ENCODE measurements around the gene AUTS2. TPM values are rescaled to one million over a fixed set of nuclear protein-coding genes. Genes with fewer than 3 reads are reported as not detected.

The AUTS2 gene
- total and polyA plus RNA-seq, 10 of the 15 experiments (the other 5 are each of a cell fraction or from before 2014, with no cell fraction given): 6.4 to 55.6 (median 21.6) TPM

GRCh38 chr7:69833964-69834363, 235.7 kb downstream of the AUTS2 start (continued):
- TF ChIP-seq, protein P1, sequence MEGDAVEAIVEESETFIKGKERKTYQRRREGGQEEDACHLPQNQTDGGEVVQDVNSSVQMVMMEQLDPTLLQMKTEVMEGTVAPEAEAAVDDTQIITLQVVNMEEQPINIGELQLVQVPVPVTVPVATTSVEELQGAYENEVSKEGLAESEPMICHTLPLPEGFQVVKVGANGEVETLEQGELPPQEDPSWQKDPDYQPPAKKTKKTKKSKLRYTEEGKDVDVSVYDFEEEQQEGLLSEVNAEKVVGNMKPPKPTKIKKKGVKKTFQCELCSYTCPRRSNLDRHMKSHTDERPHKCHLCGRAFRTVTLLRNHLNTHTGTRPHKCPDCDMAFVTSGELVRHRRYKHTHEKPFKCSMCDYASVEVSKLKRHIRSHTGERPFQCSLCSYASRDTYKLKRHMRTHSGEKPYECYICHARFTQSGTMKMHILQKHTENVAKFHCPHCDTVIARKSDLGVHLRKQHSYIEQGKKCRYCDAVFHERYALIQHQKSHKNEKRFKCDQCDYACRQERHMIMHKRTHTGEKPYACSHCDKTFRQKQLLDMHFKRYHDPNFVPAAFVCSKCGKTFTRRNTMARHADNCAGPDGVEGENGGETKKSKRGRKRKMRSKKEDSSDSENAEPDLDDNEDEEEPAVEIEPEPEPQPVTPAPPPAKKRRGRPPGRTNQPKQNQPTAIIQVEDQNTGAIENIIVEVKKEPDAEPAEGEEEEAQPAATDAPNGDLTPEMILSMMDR (IDR thresholded peaks at IDR 0.05 in 2 of 3, conservative IDR thresholded peaks at IDR 0.05 in 1 of 3; ENCODE audit: control insufficient read depth in 2 of 3, extremely low read depth in 1 of 3, insufficient read depth in 1 of 3, low read depth in 3 of 3, low read length in 3 of 3): no peak
- TF ChIP-seq ZNF24 (IDR thresholded peaks at IDR 0.05) (no peak), USF1 (IDR thresholded peaks at IDR 0.05; ENCODE audit: borderline replicate concordance, extremely low read length, insufficient read depth, low read depth, low read length) (no peak), POLR2A (IDR thresholded peaks at IDR 0.05; ENCODE audit: low read depth, low read length) (no peak), WRNIP1 (IDR thresholded peaks at IDR 0.05; ENCODE audit: borderline replicate concordance, low read depth, low read length) (no peak)

DNA sequence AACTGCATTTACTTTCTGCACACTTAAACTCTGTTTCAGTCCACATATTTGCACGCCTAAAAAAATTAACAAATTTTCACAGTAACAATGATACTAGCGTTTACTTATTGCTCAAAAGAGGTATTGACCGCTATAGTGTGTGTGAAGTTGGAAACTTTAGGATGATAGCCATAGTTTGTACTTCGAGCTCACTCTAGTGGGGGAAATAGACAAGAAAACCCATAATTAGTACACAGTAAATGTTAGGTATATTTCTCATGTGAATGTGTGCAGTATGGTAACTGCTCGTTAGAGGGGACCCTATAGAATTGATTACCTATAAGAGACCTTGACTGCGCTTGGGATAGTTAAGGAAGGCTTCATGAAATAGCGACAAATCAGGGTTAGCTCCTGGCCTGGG, 238.4 kb downstream of the AUTS2 start:
- BruUV-seq (replicated peaks): no TSS peak
- SMC1A ChIA-PET (ENCODE audit: uncharacterized antibody, unreplicated experiment): interaction anchor here (1.3 to 13.2 kb wide), 2 partner anchors 11 to 12 kb away, joined by 3 to 145 read pairs; no protein-coding TSS in a partner anchor
- DNase-seq (ENCODE audit: low read depth, low spot score): no peak
- Histone ChIP-seq H3K9ac (ENCODE audit: control insufficient read depth, insufficient read depth, low read length) (no peak overlapping the region), H3K79me2 (ENCODE audit: control insufficient read depth, insufficient read depth, low read length) (peaks cover 8% of the 10 kb centered on the region), H3K4me3 (no peak overlapping the region), H3K4me2 (ENCODE audit: control insufficient read depth, insufficient read depth) (no peak overlapping the region), H3K27ac (ENCODE audit: control insufficient read depth, insufficient read depth) (no peak overlapping the region), H3K9me3 (replicated peaks; ENCODE audit: control insufficient read depth, insufficient read depth, low read length) (no peaks in the 10 kb centered on the region), H3K27me3 (replicated peaks in 1 of 2; ENCODE audit: control insufficient read depth in 2 of 2, insufficient read depth in 2 of 2, low read length in 1 of 2) (no peaks in the 10 kb centered on the region), H3K36me3 (ENCODE audit: control insufficient read depth in 2 of 2, insufficient read depth in 2 of 2, low read length in 1 of 2) (peaks cover 0 to 1% of the 10 kb centered on the region in 2 experiments; a peak in 2 of 4 replicates), H4K20me1 (ENCODE audit: control insufficient read depth, insufficient read depth) (no peaks in the 10 kb centered on the region), H2AFZ (ENCODE audit: control insufficient read depth, low read depth, low read length) (no peak overlapping the region), H3K4me1 (ENCODE audit: control insufficient read depth, insufficient read depth, low read length) (peaks cover 27% of the 10 kb centered on the region)
- CTCF ChIA-PET: interaction anchor here (0.6 to 2.2 kb wide), 4 partner anchors 12 to 94 kb away, joined by 3 to 10 read pairs (median 4); no protein-coding TSS in a partner anchor
- no peak for FAIRE-seq
- RAD21 ChIA-PET (ENCODE audit: unreplicated experiment): interaction anchor here (4.6 kb wide), 1 partner anchor 12 kb away, joined by 40 read pairs; no protein-coding TSS in a partner anchor
- in situ Hi-C loops (cut with MboI): no loop called here
- intact Hi-C loops (cut with micrococcal nuclease; ENCODE audit: unreplicated experiment): no loop called here
- POLR2A ChIA-PET: interaction anchor here (0.6 to 0.8 kb wide), 2 partner anchors 20 to 45 kb away, joined by 3 to 4 read pairs; no protein-coding TSS in a partner anchor
- no peak for ATAC-seq
- WGBS (ENCODE audit: insufficient coverage, insufficient replicate concordance, low lambda C conversion rate, missing lambda C conversion rate): 53% methylated on average over 7 of the region's 7 CpGs
- TF ChIP-seq CEBPB (IDR thresholded peaks at IDR 0.05; ENCODE audit: borderline replicate concordance in 1 of 2, low read depth in 2 of 2, low read length in 2 of 2) (no peak), ZSCAN29 (IDR thresholded peaks at IDR 0.05) (no peak), GATAD2B (conservative IDR thresholded peaks at IDR 0.05; ENCODE audit: low read depth) (no peak), SREBF1 (IDR thresholded peaks at IDR 0.05; ENCODE audit: low read length) (no peak), SUPT20H (IDR thresholded peaks at IDR 0.05; ENCODE audit: borderline replicate concordance, control insufficient read depth, low read depth, low read length) (no peak), BMI1 (IDR thresholded peaks at IDR 0.05; ENCODE audit: borderline replicate concordance) (no peak), CEBPZ (IDR thresholded peaks at IDR 0.05; ENCODE audit: low read depth, low read length) (no peak)

Data from GM12878 (cell line).